WERI-Rb-1 (cell line): ENCODE results near the gene DUSP8.

ENCODE experiments used
- DNase-seq: peaks from one replicate; pipeline ENCODE4 v3.0.0-alpha.2; 2020
- H3K27ac ChIP-seq: fragments of 250-450 bp; sonication (Bioruptor Pico); 2 replicates; pipeline ENCODE4 v1.5.1; 2020; ENCODE audit warnings: mild to moderate bottlenecking, moderate library complexity
- H3K27me3 ChIP-seq: fragments of 250-450 bp; sonication (Bioruptor Pico); 2 replicates; pipeline ENCODE4 v1.5.1; 2021; ENCODE audit warnings: mild to moderate bottlenecking, low read depth, moderate library complexity; ENCODE audit not compliant: insufficient read depth, severe bottlenecking
- H3K36me3 ChIP-seq: fragments of 250-450 bp; sonication (Bioruptor Pico); 2 replicates; pipeline ENCODE4 v1.5.1; 2020; ENCODE audit warnings: mild to moderate bottlenecking, moderate library complexity
- H3K4me3 ChIP-seq: 2 replicates; pipeline ENCODE4 v1.5.1; 2011; ENCODE audit warnings: low read depth, mild to moderate bottlenecking, control low read depth, low read length
- H3K9me3 ChIP-seq: fragments of 250-450 bp; sonication (Bioruptor Pico); 2 replicates; pipeline ENCODE4 v1.5.1; 2021; ENCODE audit warnings: mild to moderate bottlenecking, moderate library complexity; ENCODE audit not compliant: severe bottlenecking
- CTCF ChIP-seq: IDR thresholded peaks from 2 replicates; pipeline ENCODE4 v1.5.1; 2011; ENCODE audit warnings: low read depth, mild to moderate bottlenecking, control low read depth, inconsistent platforms, low read length

DUSP8 gene

GRCh38 chr11:1517117-1518005 lies 54.7 kb downstream of the DUSP8 start:
- H3K36me3 ChIP-seq, result no peaks in the 10 kb centered on the region

GRCh38 chr11:1516273-1517067 lies 55.6 kb downstream of the DUSP8 start:
- no peak for DNase-seq
- Histone ChIP-seq H3K27me3 (no peaks in the 10 kb centered on the region), H3K36me3 (no peaks in the 10 kb centered on the region), H3K9me3 (no peaks in the 10 kb centered on the region), H3K4me3 (no peak overlapping the region), H3K27ac (no peak overlapping the region)
- TF ChIP-seq CTCF, result 0 out of 2 replicates have a peak, but pooled peaks have one; percentile 3

More at GRCh38 chr11:1517117-1518005, 54.7 kb downstream of the DUSP8 start:
- no peak overlapping the region for H3K4me3 ChIP-seq
- no peaks in the 10 kb centered on the region for H3K27me3 ChIP-seq
- H3K9me3 ChIP-seq, result no peaks in the 10 kb centered on the region
- no peak overlapping the region for H3K27ac ChIP-seq
- TF ChIP-seq CTCF, result no peak
- no peak for DNase-seq

GRCh38 chr11:1515082-1516060 lies 56.7 kb downstream of the DUSP8 start:
- H3K27ac ChIP-seq, result no peak overlapping the region
- TF ChIP-seq CTCF, result peak; percentile 97
- no peaks in the 10 kb centered on the region for H3K9me3 ChIP-seq
- H3K36me3 ChIP-seq, result no peaks in the 10 kb centered on the region
- no peaks in the 10 kb centered on the region for H3K27me3 ChIP-seq
- peak; percentile 80 for DNase-seq
- no peak overlapping the region for H3K4me3 ChIP-seq

- Histone ChIP-seq H3K36me3 (no peaks in the 10 kb centered on the region), H3K27me3 (no peaks in the 10 kb centered on the region), H3K9me3 (no peaks in the 10 kb centered on the region), H3K4me3 (no peak overlapping the region), H3K27ac (no peak overlapping the region)
- no peak for DNase-seq
- no peak for TF ChIP-seq CTCF
Observed at GRCh38 chr11:1514336-1515061, 57.6 kb downstream of the DUSP8 start.
